UCSD-AML1 (cell line): Measurements from ENCODE around the gene WDFY4.

Experiments used
- DNase-seq: peaks from one replicate; lab custom pipeline; 2025; ENCODE audit not compliant: unreplicated experiment; lab: John Stamatoyannopoulos, UW

Gene WDFY4

DNA sequence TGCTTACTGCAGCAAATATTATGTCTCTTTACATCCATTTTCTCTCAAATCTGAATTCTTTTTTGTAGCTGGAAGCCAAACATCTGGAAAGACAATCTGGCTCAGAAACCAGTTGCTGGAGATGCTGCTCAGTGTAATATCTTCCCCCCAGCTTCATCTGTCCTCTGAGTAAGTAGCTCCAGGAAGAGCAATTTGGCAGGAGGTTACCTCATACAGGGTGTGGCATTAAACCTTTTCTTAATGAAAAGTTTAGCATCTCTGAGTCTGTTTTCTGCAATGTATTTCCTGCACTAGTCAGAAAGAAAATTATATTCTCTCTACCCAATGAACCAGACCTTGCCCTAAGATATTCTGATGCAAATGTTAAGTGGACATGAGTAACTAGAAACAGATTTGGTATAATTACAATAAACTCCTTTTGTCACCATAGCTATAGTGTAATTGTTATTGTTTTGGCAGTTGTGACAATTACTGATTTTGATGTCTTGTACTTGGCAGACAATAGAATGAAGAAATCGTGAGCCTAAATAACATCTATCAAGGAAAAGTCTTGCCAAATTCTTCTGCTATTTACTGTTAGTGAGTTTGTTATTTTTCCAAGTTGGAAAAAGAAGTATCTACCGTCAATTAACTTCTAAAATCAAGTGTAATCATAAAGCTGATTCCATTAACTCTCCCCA is 123.3 kb downstream of the WDFY4 start:
- DNase-seq, result no peak

- DNase-seq, result no peak
Measured at GRCh38 chr10:48809261-48809660, 124.6 kb downstream of the WDFY4 start.

DNA sequence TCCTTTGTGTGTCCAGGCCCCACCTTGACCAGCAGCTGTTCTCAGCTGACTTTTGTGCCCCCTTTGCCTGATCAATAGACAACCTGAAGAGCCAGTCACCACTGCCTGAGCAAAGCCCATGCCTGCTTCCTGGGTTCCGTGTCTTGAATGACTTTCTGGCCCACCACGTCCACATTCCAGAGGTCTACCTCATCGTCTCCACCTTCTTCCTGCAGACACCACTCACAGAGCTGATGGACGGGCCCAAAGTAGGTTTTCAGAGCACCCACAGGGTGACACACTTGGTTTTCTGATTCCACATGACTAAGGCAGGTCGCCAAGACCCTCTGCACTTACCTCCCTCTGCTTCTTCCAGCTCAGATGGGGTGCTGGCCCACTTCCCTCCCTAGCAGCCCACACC is 126.8 kb downstream of the WDFY4 start:
- DNase-seq, result no peak

GRCh38 chr10:48811917-48812316 is 127.2 kb downstream of the WDFY4 start:
- DNase-seq, result no peak

DNA sequence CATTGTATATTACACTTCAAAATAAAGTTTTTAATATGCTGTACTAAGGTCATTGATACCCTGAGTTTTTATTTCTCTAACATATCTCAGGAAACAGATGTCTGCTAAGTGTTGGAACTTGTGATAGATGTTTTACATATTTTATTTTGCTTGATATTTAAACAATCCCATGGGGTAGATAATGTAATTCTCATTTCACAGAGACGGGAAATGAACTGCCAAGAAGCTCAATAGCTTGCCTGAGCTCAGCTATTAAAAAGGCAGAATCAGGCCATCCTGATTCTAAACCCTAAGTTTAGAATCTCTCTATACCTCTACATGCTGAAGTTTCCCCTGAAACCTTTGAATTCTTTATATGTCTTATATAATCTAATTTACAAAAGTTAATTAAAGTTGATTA is 128.6 kb downstream of the WDFY4 start:
- no peak for DNase-seq

DNA sequence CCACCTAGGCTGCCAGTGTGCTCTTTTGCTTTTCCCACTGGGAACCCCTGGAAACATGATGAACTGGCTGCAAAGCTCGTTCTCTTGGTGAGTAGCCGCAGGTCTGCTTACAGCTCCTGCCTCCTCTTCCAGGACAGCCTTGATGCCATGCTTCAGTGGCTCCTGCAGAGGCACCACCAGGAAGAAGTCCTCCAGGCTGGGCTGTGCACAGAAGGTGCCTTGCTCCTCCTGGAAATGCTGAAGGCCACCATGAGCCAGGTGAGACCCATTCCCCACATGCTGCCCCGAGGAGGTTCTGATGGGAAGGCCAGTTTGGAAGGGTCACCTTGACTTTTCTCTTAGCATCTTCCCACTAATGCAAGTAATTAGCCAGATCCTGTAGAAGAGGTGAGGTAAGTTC is 129.2 kb downstream of the WDFY4 start:
- DNase-seq, result no peak

DNA sequence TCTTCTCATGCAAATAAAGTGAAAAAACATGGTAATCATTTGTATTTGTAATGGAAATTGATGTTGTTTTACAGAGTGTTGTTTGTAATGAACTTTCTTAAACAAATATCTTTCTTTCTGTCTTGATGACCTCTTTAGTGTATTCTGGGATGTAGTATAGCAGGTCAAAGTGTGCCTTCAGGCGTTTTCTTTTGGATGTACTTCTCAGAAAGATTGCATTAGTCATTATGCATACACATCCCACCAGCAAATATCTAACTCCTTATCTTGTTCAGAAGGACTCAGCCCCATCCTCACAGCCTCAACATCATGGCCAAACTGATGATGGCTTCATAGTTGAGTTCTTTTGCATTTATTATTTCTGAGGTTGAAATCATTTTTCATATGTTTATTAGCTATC is 130.3 kb downstream of the WDFY4 start:
- no peak for DNase-seq

GRCh38 chr10:48817141-48817540 is 132.5 kb downstream of the WDFY4 start:
- no peak for DNase-seq

DNA sequence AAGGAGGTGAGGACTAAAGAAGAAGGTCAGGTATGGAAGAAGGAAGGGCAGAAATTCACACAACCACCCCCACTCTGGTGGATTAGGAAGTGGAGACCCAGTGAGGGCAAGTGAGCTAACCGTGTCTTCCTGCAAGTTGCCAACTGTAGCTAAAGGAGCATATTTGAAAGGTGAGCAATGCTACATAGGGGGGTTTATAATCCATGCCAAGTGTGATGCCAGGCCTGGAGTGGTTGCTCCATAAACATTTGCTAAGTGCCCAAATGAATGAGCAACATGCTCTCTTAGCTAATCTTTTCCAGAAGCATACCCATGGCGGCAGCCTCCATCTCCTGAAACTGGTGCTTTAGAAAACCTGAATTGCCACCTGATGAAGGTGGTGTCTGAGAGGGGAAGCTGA is 133.4 kb downstream of the WDFY4 start:
- no peak for DNase-seq

GRCh38 chr10:48818861-48819520 is 134.3 kb downstream of the WDFY4 start:
- DNase-seq, result no peak

GRCh38 chr10:48819783-48820182 is 135.1 kb downstream of the WDFY4 start:
- DNase-seq, result no peak

- DNase-seq, result no peak
Measured at GRCh38 chr10:48820231-48820630, 135.6 kb downstream of the WDFY4 start.

GRCh38 chr10:48820699-48821098 is 136.0 kb downstream of the WDFY4 start:
- no peak for DNase-seq

- DNase-seq, result no peak
Measured at GRCh38 chr10:48821111-48821510, 136.4 kb downstream of the WDFY4 start.

GRCh38 chr10:48821692-48822091 is 137.0 kb downstream of the WDFY4 start:
- no peak for DNase-seq

DNA sequence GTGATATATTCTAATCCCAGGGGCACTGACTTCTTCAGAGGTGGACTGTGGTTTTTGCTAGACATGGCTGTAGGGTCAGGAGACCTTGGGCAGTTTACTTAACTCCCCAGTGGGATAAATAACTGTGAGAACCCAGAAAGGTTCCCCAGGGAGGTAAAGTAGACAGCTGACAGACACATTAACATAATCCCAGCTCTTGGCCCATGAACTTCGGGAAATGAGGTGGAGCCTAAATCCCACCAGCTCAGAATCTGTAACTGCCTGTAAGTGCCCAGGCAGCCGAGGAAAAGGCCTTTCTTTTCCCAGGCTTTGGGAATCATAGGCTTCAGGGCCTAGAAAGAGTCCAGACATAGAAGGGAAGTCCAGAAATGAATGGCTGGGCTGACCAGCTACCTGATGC is 149.0 kb downstream of the WDFY4 start:
- DNase-seq, result no peak

GRCh38 chr10:48834189-48834965 is 149.7 kb downstream of the WDFY4 start:
- no peak for DNase-seq

DNA sequence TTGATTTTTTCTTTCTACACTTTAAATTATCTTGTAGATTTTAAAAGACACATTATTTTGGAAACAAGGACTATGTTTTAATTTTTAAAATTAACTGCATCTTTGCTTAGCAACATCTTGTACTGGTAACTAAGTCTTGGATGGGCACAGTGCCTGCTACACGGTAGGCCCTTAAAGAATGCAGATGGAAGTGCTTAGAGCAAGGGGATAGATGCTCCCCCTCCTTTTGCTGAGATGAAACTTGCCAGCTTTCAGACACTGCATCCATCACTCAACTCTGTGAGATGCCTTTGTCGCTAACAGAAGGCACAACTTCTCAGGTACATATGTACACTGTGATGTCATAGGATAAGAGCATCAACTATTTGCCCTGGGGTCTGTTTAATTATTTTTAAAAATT is 151.1 kb downstream of the WDFY4 start:
- DNase-seq, result no peak

GRCh38 chr10:48836605-48837004 is 151.9 kb downstream of the WDFY4 start:
- no peak for DNase-seq

- DNase-seq, result no peak
Measured at GRCh38 chr10:48838834-48839233, 154.2 kb downstream of the WDFY4 start.

DNA sequence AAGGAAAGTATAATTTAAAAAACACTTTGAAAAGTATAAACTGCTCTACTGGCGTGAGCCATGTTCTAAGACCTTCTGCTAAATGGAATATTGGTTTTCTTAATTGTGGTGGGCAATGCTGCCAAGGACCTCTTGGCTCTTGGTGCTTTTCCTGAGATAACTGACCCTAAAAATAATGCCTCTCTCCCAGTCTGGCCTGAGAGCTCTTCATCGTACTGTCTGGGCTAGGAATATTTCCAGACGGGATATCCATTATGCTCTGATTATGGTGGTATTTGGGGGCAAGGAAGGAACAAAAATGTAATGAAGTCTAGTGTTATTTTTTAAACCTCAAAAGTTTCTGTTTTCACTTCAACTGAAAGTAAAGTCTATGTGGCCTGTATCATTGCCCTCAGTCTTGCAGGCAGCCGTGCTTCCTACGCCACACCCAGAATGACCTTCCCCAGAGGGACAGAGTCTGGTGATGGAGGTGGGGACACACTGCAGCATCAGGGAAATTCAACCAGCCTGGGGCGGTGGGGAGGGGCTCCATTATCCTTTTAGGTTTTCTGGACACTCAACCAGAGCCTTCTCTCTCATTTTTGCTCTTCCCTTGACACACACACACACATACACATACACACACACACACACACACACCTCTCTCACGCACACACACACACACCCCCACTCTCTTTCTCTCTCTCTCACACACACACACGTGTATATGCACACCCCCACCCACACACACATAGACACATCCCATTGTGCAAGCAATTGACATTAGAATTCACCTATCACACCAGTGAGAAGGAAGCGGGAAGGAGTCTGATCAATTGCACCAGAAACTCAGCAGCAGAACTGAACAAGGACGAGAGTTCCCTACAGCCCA is 155.4 kb downstream of the WDFY4 start:
- DNase-seq, result no peak
